Skin epidermis (tissue), 12 donors: ENCODE results near the gene ZBTB47.

Experiments
- H3K27ac ChIP-seq, 21 experiments: fragments of 200-600 bp; sonication (generic) in 11 of 21; one replicate each; pipeline ENCODE4 v1.5.0; 2020; ENCODE audit warnings: mild to moderate bottlenecking in 3 of 21, inconsistent platforms in 2 of 21, moderate library complexity in 2 of 21
- H3K4me3 ChIP-seq, 7 experiments: fragments of 200-600 bp; sonication (generic) in 2 of 7; one replicate each; pipeline ENCODE4 v1.5.0; 2020; ENCODE audit warnings: inconsistent platforms in 2 of 7, mild to moderate bottlenecking in 2 of 7, moderate library complexity in 1 of 7

ZBTB47 gene

GRCh38 chr3:42651248-42652091 is 2.0 kb upstream of the ZBTB47 start:
- peak overlapping the region in 12 of 21 experiments; percentile 22 to 98 (median 88) for H3K27ac ChIP-seq
- no peak overlapping the region for H3K4me3 ChIP-seq

DNA sequence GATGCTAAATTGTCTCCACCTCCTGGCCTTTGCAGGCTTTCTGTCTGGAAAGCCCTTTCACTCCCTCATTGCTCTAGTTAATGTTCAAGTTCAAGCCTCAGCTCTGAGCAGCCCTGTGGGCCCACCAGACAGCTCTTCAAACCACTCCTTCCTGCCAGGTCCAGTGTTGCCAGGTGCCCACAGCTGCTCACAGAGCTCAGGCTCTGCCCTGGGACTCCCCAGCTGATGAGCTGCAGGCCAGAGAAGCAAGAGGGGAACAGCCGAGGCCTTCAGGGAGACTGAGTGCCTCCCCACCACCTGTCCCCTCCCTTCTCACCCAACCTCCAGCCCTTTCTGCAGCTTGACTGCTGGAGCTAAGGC is 1.3 kb upstream of the ZBTB47 start:
- Histone ChIP-seq H3K27ac (peak overlapping the region in 15 of 21 experiments; percentile 22 to 98 (median 88)), H3K4me3 (peak overlapping the region in 1 of 7 experiments; percentile 78)

GRCh38 chr3:42652611-42653302 is 740 bp upstream of the ZBTB47 start:
- Histone ChIP-seq H3K27ac (peak overlapping the region in 20 of 21 experiments; percentile 36 to 98 (median 88)), H3K4me3 (peak overlapping the region in 6 of 7 experiments; percentile 46 to 92 (median 76))

DNA sequence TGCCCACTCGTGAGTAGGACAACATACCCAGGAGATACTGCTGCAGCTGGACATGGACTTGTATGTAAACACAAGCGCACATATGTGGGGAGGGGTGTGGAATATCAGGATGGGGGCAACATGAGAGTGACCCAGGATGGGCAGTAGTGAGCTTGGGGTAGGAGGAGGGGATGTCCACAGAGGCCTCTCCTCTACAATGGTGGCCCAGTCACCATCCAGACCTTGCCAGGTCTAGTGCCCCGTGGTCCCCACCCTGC is 266 bp upstream of the ZBTB47 start:
- peak overlapping the region; percentile 46 to 92 (median 76) for H3K4me3 ChIP-seq

DNA sequence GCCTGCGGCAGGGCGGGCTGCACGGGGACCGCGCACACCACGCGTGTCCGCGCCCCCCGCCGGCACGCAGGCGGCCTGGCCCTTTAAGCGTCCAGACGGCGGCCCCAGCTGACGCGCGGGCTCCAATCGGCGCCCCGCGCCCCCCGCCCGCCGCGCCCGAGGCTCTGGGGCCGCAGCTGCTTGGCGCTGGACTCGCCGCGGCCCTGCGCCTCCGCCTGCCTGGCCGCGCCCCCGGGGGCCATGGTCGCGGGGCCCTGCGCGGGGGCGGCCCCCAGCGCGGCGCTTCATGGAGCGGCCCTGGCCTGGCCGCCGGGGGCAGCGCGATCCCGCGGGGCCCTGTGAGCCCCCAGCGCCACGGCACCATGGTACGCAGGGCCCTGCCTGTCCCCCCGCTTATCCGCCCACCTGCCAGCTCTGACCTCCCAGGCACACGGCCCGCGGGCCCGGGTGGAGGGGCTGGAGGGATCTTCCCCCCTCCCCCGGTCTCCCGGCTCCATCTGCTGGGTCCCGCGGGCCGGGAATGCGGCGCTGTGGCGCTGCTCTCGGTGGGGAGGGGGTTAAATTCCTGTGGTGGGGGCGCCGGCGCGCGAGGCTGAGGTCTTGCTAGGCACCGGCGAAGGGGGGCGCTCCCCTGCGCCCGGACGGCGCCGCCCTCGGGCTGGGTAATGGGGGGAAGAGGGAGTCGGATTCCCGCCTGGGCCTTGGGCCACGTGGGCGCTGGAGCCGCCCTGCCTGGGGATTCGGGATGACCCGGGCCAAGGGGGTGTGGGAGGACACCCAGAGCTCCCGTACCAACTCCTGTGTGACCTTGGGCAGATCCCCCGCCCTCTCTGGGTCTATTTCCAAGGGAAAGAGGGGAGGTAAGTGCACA is 1.1 kb downstream of the ZBTB47 start:
- H3K4me3 ChIP-seq: peak overlapping the region; percentile 46 to 92 (median 76)

More for the DNA sequence above, 266 bp upstream of the ZBTB47 start:
- peak overlapping the region in 20 of 21 experiments; percentile 77 to 98 (median 88) for H3K27ac ChIP-seq

GRCh38 chr3:42655331-42655888 is 1.9 kb downstream of the ZBTB47 start:
- Histone ChIP-seq H3K27ac (peak overlapping the region in 18 of 21 experiments; percentile 81 to 98 (median 89)), H3K4me3 (peak overlapping the region; percentile 46 to 92 (median 76))

More for the DNA sequence above, 1.1 kb downstream of the ZBTB47 start:
- peak overlapping the region; percentile 76 to 98 (median 88) for H3K27ac ChIP-seq

DNA sequence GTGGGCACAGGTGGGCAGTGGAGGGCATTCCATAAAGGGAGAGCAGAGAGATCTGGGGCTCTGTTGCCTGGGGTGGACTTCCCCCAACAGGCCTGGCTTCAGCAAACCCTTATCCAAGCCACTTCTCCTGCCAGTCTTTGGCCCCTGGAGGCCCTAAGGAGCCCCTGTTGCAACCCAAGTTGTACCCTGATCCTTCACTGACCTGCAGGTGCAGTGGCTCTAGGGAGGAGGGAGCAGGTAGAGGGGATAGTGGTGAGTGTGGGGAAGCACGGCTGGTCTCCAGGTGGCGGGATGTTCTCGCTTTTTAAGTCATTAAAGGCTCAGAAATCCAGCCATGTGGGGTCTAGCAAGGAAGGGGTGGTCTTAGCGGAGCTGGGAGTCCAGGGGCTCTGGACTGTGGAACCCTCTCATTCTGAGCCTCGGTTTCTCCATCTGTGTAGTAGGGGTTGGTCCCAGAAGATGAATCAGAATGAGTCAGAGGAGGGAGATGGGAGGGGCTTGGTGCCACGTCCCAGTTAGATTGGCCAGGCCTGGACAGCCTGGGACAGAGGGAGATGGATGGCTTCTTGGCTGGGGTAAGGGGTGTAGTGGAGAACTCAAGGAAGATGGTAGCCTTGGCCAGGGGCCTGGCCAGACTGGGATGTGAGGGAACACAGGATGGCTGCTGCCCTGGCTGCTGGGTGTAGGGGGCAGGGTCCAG is 2.6 kb downstream of the ZBTB47 start:
- Histone ChIP-seq H3K4me3 (no peak overlapping the region), H3K27ac (peak overlapping the region in 10 of 21 experiments; percentile 22 to 98 (median 92))

GRCh38 chr3:42656680-42657610 is 3.4 kb downstream of the ZBTB47 start:
- peak overlapping the region in 7 of 21 experiments; percentile 22 to 98 (median 93) for H3K27ac ChIP-seq
- H3K4me3 ChIP-seq: no peak overlapping the region

DNA sequence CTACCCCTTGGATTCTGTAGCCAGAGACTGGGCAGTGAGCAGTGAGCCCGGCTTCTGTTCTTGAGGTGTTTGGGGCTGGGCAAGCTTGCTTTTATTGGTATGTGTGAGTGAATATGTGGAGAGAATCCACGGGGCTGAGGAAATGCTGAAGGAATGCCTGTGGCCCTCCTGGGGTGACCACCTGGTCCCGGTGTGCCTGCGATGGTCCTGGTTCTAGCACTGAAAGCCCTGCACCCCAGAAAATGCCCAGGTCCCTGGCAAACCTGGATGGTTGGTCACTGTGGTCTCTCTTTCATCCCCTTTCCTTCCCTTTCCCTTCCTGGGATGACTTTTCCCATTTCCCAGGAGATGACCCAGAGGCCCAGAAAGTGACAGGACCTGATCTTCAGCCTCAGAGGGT is 4.2 kb downstream of the ZBTB47 start:
- no peak overlapping the region for H3K4me3 ChIP-seq
- no peak overlapping the region for H3K27ac ChIP-seq

DNA sequence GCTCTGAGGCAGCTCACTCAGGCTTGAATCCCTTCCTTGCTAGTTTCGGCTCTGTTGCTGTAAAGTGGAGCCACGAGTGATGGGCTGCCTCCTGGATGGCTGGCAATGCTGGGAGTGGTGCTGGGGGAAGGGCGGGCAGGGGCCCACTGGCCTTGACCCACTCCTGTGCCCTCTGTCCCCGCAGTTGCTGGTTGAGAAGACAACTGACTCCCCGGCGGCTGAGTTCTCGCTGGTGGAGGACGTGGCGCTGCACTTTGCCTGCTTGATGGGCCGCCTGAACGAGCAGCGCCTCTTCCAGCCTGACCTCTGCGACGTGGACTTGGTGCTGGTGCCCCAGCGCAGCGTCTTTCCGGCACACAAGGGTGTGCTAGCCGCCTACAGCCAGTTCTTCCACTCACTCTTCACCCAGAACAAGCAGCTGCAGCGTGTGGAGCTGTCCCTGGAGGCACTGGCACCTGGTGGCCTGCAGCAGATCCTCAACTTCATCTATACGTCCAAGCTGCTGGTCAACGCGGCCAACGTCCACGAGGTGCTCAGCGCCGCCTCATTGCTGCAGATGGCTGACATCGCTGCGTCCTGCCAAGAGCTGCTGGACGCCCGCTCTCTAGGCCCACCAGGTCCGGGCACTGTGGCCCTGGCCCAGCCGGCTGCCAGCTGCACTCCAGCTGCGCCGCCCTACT is 4.7 kb downstream of the ZBTB47 start:
- Histone ChIP-seq H3K27ac (peak overlapping the region in 1 of 21 experiments; percentile 30), H3K4me3 (no peak overlapping the region)

DNA sequence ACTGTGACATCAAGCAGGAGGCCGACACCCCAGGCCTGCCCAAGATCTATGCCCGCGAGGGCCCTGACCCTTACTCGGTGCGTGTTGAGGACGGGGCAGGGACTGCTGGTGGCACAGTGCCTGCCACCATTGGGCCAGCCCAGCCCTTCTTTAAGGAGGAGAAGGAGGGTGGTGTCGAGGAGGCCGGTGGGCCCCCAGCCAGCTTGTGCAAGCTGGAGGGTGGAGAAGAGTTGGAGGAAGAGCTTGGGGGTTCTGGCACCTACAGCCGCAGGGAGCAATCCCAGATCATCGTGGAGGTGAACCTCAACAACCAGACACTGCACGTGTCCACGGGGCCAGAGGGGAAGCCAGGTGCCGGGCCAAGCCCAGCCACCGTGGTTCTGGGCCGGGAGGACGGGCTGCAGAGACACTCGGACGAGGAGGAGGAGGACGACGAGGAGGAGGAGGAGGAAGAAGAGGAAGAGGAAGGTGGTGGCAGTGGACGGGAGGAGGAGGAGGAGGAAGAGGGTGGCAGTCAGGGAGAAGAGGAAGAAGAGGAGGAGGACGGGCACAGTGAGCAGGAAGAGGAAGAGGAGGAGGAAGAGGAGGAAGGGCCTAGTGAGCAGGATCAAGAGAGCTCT is 5.4 kb downstream of the ZBTB47 start:
- no peak overlapping the region for H3K4me3 ChIP-seq
- peak overlapping the region in 1 of 21 experiments; percentile 5 for H3K27ac ChIP-seq

GRCh38 chr3:42659451-42660130 is 6.1 kb downstream of the ZBTB47 start:
- Histone ChIP-seq H3K4me3 (no peak overlapping the region), H3K27ac (peak overlapping the region in 2 of 21 experiments; percentile 5 to 21)

GRCh38 chr3:42660131-42660715 is 6.7 kb downstream of the ZBTB47 start:
- Histone ChIP-seq H3K4me3 (no peak overlapping the region), H3K27ac (no peak overlapping the region)

DNA sequence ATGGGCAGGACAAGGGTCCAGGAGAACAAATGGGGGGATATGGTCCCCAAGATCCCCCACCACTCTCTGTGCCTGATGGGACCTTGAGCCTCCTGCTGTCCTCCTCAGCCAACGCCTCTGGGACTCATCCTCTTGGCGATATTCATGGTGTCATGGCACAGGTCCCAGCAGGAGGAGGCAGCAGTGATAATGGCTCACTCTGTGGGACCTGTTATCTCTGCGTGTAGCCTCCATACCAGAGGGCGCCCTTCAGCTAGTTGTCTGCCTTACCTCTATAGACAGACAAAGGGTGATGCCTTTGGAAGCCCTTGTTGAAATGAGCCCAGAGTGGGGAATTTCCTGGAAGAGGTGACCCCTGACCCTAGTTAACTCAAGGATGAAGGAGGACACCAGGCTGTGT is 7.4 kb downstream of the ZBTB47 start:
- H3K4me3 ChIP-seq: no peak overlapping the region
- H3K27ac ChIP-seq: no peak overlapping the region

GRCh38 chr3:42661593-42662022 is 8.1 kb downstream of the ZBTB47 start:
- Histone ChIP-seq H3K4me3 (no peak overlapping the region), H3K27ac (no peak overlapping the region)
